Testis (tissue), 2 donors: ENCODE data around the gene FRMD4B.

Experiments used
- CTCF ChIP-seq, 3 experiments: fragments of 450-650 bp in 2 of 3; fragments of 200-600 bp in 1 of 3; sonication (generic) in 1 of 3; IDR thresholded peaks; one replicate each; pipeline ENCODE4 v1.5.1; 2016 to 2019; ENCODE audit warnings: antibody characterized with exemption in 3 of 3, mild to moderate bottlenecking in 2 of 3, moderate library complexity in 1 of 3
- POLR2A ChIP-seq: fragments of 450-650 bp; IDR thresholded peaks from one replicate; pipeline ENCODE4 v1.6.1; 2017; ENCODE audit warnings: antibody characterized with exemption, mild to moderate bottlenecking, moderate library complexity

DNA sequence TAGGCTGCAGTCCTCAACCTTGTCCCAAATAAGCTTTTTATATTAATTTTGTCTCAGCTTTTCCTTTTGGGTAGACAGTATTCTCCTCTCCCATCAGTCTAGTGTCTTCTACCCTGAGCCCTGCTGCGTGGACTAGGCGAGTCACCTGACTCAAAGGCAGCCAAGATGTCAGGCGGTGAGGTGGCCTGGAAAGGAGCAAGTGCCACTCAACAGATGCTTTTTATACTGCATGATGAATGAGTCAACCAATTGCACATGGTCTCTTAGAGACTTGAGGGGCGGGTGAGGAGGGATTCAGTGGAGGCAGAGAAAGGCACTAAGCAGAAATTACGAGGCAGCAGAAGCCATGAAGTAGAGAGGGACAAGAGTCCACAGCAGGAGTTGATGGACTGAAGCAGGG, 95.9 kb downstream of the FRMD4B start:
- TF ChIP-seq CTCF (IDR thresholded peaks at IDR 0.05) (no peak), POLR2A (no peak)
